CD4-positive, alpha-beta T cell treated with Interleukin-17A for 4 hours (primary cell): ENCODE data around the gene MGLL.

Experiments
- DNase-seq: peaks from one replicate; pipeline ENCODE4 v3.0.0-alpha.2; 2020; ENCODE audit warnings: mixed read lengths

The MGLL gene

GRCh38 chr3:127822041-127822681 lies at the start of gene MGLL:
Gene MGLL (minus strand): TSS chr3:127822515. CDS start chr3:127822318, 197 bp downstream.
- no peak for DNase-seq

- no peak for DNase-seq
These were observed 47.8 kb upstream of the MGLL start for GRCh38 chr3:127870156-127870555.

GRCh38 chr3:127867986-127868385 lies 45.7 kb upstream of the MGLL start:
- DNase-seq = no peak

GRCh38 chr3:127867412-127867811 lies 45.1 kb upstream of the MGLL start:
- no peak for DNase-seq

- DNase-seq = no peak
These were observed 43.6 kb upstream of the MGLL start for GRCh38 chr3:127865941-127866340.

- DNase-seq = no peak
These were observed 37.9 kb upstream of the MGLL start for GRCh38 chr3:127860211-127860696.

GRCh38 chr3:127859730-127860129 lies 37.4 kb upstream of the MGLL start:
- DNase-seq = no peak

- DNase-seq = no peak
These were observed 36.6 kb upstream of the MGLL start for GRCh38 chr3:127858937-127859336.

GRCh38 chr3:127858521-127858920 lies 36.2 kb upstream of the MGLL start:
- no peak for DNase-seq

- DNase-seq = no peak
These were observed 35.0 kb upstream of the MGLL start for GRCh38 chr3:127857333-127857732.

- no peak for DNase-seq
These were observed 34.5 kb upstream of the MGLL start for GRCh38 chr3:127856801-127857200.

- no peak for DNase-seq
These were observed 32.9 kb upstream of the MGLL start for GRCh38 chr3:127855246-127855645.

GRCh38 chr3:127853681-127854080 lies 31.4 kb upstream of the MGLL start:
- DNase-seq = no peak

GRCh38 chr3:127851899-127852298 lies 29.6 kb upstream of the MGLL start:
- no peak for DNase-seq

- no peak for DNase-seq
These were observed 27.1 kb upstream of the MGLL start for GRCh38 chr3:127849368-127849767.

GRCh38 chr3:127848131-127849129 lies 26.1 kb upstream of the MGLL start:
- DNase-seq = no peak

- no peak for DNase-seq
These were observed 25.0 kb upstream of the MGLL start for GRCh38 chr3:127847236-127847720.

GRCh38 chr3:127846576-127846975 lies 24.3 kb upstream of the MGLL start:
- no peak for DNase-seq

- no peak for DNase-seq
These were observed 22.1 kb upstream of the MGLL start for GRCh38 chr3:127844326-127844942.

GRCh38 chr3:127840671-127841070 lies 18.4 kb upstream of the MGLL start:
- no peak for DNase-seq

GRCh38 chr3:127839099-127839498 lies 16.8 kb upstream of the MGLL start:
- DNase-seq = no peak

- DNase-seq = no peak
These were observed 13.9 kb upstream of the MGLL start for GRCh38 chr3:127835993-127836882.
